Measurements from ENCODE around the gene TRPM4. TPM values are rescaled to one million over a fixed set of nuclear protein-coding genes. Genes with fewer than 3 reads are reported as not detected.
A peak's percentile ranks its signal among the peaks of the same experiment; 100 is the strongest.

Gene TRPM4
- total and polyA plus RNA-seq, 2 of the 13 experiments (the other 11 are each of a cell fraction or from before 2014, with no cell fraction given), result 1.9 to 4.3 TPM

- TF ChIP-seq CTCF (CRISPR knock-in tag; IDR thresholded peaks at IDR 0.05) (no peak), TAF15 (IDR thresholded peaks at IDR 0.05; ENCODE audit: low read depth, low read length, poor library complexity, severe bottlenecking) (no peak), PHF21A (CRISPR knock-in tag; IDR thresholded peaks at IDR 0.05) (no peak), SMAD3 (CRISPR knock-in tag; IDR thresholded peaks at IDR 0.05) (no peak), MIER2 (CRISPR knock-in tag; IDR thresholded peaks at IDR 0.05) (no peak), POLR2AphosphoS2 (IDR thresholded peaks at IDR 0.05; ENCODE audit: low read depth, low read length) (no peak), ZNF773 (CRISPR knock-in tag; IDR thresholded peaks at IDR 0.05; ENCODE audit: borderline replicate concordance) (no peak), ZNF562 (CRISPR knock-in tag; IDR thresholded peaks at IDR 0.05; ENCODE audit: borderline replicate concordance) (no peak), JUND (CRISPR knock-in tag; IDR thresholded peaks at IDR 0.05) (no peak), ZC3H13 (CRISPR knock-in tag; IDR thresholded peaks at IDR 0.05) (no peak; the same call in 1 of the 2 replicates), ASH2L (IDR thresholded peaks at IDR 0.05; ENCODE audit: insufficient read length, low read depth, low read length) (no peak), TCF7L2 (IDR thresholded peaks at IDR 0.05; ENCODE audit: low read depth, low read length) (no peak), ZMYM3 (CRISPR knock-in tag; IDR thresholded peaks at IDR 0.05) (peak; percentile 79), ZNF484 (CRISPR knock-in tag; IDR thresholded peaks at IDR 0.05; ENCODE audit: borderline replicate concordance, low read depth) (no peak), PPARG (CRISPR knock-in tag; conservative IDR thresholded peaks at IDR 0.05) (no peak), ZNF512B (CRISPR knock-in tag; IDR thresholded peaks at IDR 0.05; ENCODE audit: borderline replicate concordance) (no peak), MTA3 (CRISPR knock-in tag; IDR thresholded peaks at IDR 0.05) (no peak), MAFG (CRISPR knock-in tag; IDR thresholded peaks at IDR 0.05) (no peak), MEF2D (CRISPR knock-in tag; IDR thresholded peaks at IDR 0.05) (no peak), PHF5A (CRISPR knock-in tag; IDR thresholded peaks at IDR 0.05; ENCODE audit: low read depth, unreplicated experiment) (no peak), TGIF2 (CRISPR knock-in tag; IDR thresholded peaks at IDR 0.05) (no peak), RFX3 (CRISPR knock-in tag; IDR thresholded peaks at IDR 0.05) (no peak), HNRNPLL (IDR thresholded peaks at IDR 0.05; ENCODE audit: low read depth, low read length, poor library complexity, severe bottlenecking) (peak; percentile 34), ZNF720 (CRISPR knock-in tag; IDR thresholded peaks at IDR 0.05) (no peak), ZNF296 (CRISPR knock-in tag; conservative IDR thresholded peaks at IDR 0.05) (no peak)
- TF ChIP-seq, protein P1, sequence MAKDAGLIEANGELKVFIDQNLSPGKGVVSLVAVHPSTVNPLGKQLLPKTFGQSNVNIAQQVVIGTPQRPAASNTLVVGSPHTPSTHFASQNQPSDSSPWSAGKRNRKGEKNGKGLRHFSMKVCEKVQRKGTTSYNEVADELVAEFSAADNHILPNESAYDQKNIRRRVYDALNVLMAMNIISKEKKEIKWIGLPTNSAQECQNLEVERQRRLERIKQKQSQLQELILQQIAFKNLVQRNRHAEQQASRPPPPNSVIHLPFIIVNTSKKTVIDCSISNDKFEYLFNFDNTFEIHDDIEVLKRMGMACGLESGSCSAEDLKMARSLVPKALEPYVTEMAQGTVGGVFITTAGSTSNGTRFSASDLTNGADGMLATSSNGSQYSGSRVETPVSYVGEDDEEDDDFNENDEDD (CRISPR knock-in tag; IDR thresholded peaks at IDR 0.05; ENCODE audit: borderline replicate concordance), result peak; percentile 51; the same call in 1 of the 2 replicates
These were observed 6.1 kb upstream of the TRPM4 start (continued) for GRCh38 chr19:49151267-49152118.

All from HepG2 (cell line).